PC-3 (cell line): ENCODE results near the gene MAP2K5.

Source experiments
- CTCF ChIP-seq: fragments of 300-600 bp; sonication (generic); conservative IDR thresholded peaks from 2 replicates; pipeline ENCODE4 v1.5.1; 2017; ENCODE audit warnings: antibody characterized with exemption, low read depth, mild to moderate bottlenecking, low read length
- EZH2 ChIP-seq: fragments of 300-600 bp; sonication (generic); IDR thresholded peaks from one replicate; pipeline ENCODE4 v1.6.1; 2017; ENCODE audit warnings: antibody characterized with exemption, mild to moderate bottlenecking, low read length; ENCODE audit not compliant: unreplicated experiment

GRCh38 chr15:67660874-67661606 is 118.5 kb downstream of the MAP2K5 start:
- TF ChIP-seq CTCF = no peak
- no peak for TF ChIP-seq EZH2
